D341Med (cell line): ENCODE measurements around the gene UBE2N.
"Not testable (repeated sequence)": the region's sequence is repeated elsewhere in the genome, so short reads cannot be mapped to it uniquely, and the experiment has no call there.

Experiments used
- DNase-seq: peaks from one replicate; pipeline ENCODE4 v3.0.0; 2012; ENCODE audit warnings: low spot score

The UBE2N gene

DNA sequence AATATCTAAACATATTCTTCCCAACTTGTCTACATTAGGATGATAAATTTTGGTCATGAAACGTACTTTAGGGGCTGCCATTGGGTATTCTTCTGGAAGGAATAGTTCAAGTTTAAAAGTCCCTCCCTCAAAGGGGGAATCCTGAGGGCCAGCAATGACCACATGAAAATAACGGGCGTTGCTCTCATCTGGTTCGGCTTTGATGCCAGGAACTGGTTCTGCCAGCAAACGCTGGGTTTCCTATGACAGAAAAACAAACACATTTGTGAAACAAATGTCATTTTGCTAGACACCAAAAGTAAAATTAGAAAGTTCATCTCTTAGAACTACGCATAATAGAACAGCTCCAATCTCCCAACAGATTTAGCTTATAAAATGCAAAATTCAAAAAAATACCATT lies 30.7 kb downstream of the UBE2N start:
- DNase-seq, result not testable (repeated sequence)

DNA sequence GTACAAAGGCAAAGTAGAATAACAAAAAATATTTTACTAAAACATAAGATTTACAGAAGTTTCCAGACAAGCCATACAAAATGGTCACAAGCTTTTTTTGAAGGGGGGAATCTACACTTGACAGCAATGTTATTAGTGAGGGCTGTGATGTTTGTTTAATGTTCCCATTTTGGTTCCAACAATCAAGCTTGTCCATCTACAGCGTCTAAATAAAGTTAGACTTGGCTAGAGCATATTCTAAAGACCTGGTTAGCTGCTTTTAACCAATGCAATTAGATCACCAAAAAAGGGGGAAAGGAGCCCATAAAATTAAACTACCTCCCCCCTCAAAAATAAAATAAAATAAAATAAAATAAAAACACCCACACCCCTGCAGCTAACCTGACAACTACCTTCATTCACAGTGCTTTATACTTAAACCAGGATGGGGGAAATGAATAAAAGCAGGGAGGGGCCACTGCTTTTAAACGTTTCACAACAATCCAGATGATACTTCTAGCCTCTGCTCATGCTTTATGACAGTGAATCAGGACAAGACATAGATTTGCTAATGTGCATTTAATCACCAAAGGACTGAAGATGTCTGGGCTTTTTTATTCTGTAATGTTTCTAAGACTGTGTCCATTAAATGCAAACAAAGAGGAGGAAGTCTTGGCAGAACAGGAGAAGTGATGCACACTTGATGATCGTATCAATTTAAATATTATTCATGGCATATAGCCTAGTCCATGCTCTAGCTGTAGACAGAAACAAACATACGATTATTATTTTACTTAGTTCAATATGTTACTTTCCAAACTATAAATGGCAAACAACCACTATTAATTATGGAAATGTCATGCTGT lies 32.2 kb downstream of the UBE2N start:
- not testable (repeated sequence) for DNase-seq

GRCh38 chr12:93408813-93409212 lies 32.9 kb downstream of the UBE2N start:
- DNase-seq, result no peak

DNA sequence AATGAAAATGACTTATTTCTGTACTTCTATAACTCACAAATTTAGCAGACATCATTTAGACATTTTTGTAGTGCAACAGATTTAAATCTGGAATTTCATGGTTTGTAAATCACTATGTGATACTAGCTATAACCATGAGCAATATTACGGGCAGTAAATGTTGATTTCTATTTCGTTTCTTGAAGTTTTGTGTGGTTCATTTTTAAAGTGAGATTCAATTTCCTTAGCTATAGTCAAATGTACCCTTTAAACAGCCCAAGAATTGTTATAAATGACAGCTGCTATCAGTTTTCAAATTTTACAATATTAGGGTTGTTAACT lies 33.8 kb downstream of the UBE2N start:
- DNase-seq, result no peak

- DNase-seq, result peak; percentile 22
These were observed 34.4 kb downstream of the UBE2N start for GRCh38 chr12:93407054-93407962.

DNA sequence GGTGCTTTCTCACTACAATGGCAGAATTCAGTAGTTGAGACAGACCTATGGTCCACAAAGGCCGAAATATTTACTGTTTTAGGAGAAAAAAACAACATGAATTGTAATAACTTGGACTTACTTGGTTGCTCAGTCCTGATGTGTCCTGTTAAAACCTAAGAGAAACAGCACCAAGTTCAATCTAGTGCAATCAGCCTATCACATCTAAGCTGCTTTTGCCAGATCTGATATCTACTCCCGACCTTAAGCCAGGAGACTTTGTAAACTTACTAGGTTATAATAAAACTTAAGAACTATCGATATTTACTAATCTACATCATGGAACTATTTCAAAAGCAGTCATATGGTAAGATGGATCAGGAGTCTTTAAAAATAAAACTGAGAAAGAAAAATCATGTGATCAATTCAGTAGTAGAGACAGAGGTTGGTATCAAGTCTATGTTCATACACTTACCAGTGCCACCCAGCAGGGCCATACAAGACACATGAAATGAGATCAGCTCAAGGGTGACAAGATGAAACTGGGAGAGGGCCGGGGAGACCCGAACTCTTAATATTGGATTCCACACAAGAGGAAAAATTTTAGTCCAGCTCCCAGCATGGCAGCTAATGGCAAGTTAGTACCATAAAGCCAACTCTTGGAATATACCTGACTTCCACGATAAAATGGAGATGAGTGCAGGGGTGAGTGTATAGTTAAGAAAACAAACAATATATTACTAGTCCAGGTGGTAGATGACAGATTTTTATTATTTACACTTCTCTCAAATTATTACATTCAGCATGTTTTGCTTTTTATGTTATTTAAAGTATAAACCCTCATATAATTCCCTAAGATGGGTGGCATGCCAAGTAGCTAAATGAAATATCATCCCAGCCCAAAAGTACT lies 36.5 kb downstream of the UBE2N start:
- DNase-seq, result no peak

DNA sequence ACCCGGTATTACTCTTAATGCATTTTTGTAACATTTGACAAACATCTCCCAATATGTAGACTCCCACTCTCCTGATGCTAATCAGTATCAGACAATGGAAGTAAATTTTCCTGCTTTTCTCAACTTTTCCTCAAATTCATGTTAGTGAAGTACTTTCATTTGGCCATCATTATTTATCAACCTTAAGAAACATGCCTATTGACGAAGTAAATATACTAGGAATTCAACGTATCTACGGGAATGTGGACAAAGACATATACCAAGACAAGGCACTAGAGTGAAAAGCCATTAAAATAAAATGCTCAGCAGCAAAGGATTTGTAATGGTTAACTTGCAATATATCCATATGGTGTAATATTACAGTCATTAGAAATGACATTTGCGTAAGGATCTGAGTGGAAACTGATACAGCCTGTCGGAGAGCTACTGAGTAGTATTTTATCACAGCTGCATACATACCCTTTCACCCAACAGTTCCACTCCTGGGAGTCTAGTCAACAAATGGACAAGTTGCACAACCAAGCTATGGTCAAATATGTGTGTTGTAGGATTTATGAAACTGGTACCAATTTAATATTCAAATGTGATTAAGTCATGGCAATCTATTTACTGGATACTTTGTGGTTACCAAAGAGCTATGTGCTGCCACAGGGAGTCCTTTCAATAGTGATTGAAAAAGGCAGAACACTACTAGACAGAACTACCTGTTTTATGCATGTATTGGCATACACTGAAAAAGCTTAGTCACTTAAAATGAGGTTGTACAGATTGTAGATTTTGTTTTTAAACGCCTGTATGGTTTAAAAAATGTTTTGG lies 37.6 kb downstream of the UBE2N start:
- DNase-seq, result no peak

- no peak for DNase-seq
These were observed 39.1 kb downstream of the UBE2N start for GRCh38 chr12:93402333-93403311.

- not testable (repeated sequence) for DNase-seq
These were observed 42.4 kb downstream of the UBE2N start for GRCh38 chr12:93399183-93399863.

- DNase-seq, result no peak
These were observed 44.3 kb downstream of the UBE2N start for GRCh38 chr12:93397412-93397811.

DNA sequence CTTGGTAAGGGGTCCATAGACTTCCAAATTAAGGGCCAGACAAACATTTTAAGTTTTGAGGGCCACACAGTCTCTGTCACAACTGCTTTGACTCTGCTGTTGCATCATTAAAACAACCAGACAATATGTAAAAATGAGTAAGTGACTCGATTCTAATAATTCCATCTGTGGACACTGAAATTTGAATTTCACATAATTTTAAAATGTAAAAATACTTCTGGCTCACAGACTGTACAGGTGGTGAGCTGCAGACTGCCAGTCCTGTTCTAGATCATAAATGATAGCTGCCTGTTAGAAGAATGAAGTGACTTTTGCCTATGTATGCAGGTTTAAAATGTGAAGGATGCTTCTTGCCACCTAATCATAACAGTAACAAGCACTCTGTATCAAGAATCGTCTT lies 48.3 kb downstream of the UBE2N start:
- no peak for DNase-seq

- DNase-seq, result no peak
These were observed 51.0 kb downstream of the UBE2N start for GRCh38 chr12:93390549-93391297.

DNA sequence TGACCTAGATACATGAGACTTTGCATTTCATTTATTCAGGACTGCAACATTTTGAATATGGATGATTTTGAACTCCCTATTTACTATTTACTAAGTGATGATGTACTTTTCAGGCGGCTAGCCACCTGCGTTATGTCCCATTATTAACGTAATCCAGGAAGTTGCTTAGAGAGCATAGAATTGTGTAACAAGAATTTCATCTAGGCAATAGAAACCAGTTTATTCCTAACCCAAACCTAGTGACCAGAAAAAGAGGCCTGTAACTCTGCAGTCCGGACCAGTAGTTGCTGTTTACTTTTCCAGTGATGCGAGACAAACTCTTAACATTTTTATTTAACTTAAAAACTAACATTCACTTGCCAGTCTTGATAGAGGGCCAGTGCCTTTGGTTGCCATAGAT lies 51.7 kb downstream of the UBE2N start:
- no peak for DNase-seq

DNA sequence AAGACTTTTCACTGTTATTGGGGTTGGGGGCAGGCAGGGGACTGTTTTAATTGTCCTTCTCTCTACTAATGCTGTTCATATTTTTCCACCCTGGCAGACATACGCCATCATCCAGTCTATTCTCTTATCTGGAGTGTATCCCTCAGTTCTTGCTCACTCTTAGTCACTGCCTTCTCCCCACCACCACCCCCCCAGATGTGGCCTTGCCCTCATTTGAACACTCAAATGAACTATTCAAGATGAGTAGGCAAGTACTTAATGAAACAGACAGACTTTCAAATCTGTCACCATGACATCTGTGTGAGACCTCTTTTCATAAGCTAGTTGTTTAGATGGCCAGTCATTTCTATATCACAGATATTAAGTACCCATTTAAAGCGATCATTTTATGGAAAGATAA lies 54.0 kb downstream of the UBE2N start:
- no peak for DNase-seq

- not testable (repeated sequence) for DNase-seq
These were observed 59.7 kb downstream of the UBE2N start for GRCh38 chr12:93381976-93382437.

- no peak for DNase-seq
These were observed 60.4 kb downstream of the UBE2N start for GRCh38 chr12:93381161-93381975.

DNA sequence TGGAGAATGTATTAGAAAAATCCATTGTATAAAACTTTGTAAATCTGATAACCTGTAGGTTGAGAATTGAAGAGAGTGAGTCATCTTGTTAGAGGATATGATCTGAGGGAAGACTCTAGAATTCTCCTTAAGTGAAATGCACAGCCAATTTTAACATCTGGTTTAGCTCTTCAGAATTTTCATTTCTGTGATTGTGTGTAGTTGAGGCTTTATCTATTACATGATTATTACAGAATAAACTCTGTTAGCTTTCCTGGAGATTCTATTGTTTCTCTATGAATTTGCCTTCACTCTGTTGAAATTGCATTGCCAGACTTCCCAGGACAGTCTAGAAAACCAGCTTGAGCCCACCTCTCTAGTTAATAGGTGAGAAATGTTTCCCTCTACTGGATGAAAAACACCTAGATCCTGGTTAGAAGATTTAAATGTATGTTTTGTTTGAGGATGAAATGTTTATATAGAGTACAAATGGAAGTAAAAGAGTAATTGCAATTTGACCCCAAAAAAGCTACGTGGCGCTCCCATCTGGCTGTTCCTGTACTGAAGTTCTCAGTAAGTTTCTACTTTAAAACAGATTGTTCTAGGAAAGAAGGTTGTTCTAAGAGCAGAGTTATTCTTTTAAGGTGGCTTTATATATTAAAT lies 61.1 kb downstream of the UBE2N start:
- no peak for DNase-seq
